Common myeloid progenitor, CD34-positive (primary cell): ENCODE measurements around the gene KCNMA1.

ENCODE experiments used
- CTCF ChIA-PET: fragments of 350-600 bp; sonication (Branson Sonifier 250); formaldehyde crosslinking; loops from one replicate; lab custom pipeline; 2021; ENCODE audit warnings: antibody characterized with exemption; lab: Charles Lee
- POLR2A ChIA-PET: fragments of 350-600 bp; sonication (Branson Sonifier 250); formaldehyde crosslinking; loops from one replicate; lab custom pipeline; 2021; ENCODE audit warnings: antibody characterized with exemption; lab: Charles Lee
- DNase-seq, 3 donors: peaks; one replicate each; pipeline versions ENCODE4 v3.0.0 to v3.0.0-alpha.2; 2013
- H3K27ac ChIP-seq, 2 experiments: 1 replicate in 1 of 2; 2 replicates in 1 of 2; pipeline ENCODE4 v1.7.0; 2013; ENCODE audit warnings: inconsistent platforms in 2 of 2, low read length in 2 of 2, mild to moderate bottlenecking in 2 of 2, low read depth in 1 of 2, moderate library complexity in 1 of 2; ENCODE audit not compliant: severe bottlenecking in 2 of 2, insufficient read depth in 1 of 2, poor library complexity in 1 of 2
- H3K27me3 ChIP-seq, 5 experiments: replicated peaks in 2 of 5; 1 replicate in 3 of 5; 2 replicates in 2 of 5; pipeline versions ENCODE4 v1.6.1 to v1.7.0; 2013; ENCODE audit warnings: low read length in 4 of 5, mild to moderate bottlenecking in 2 of 5, moderate library complexity in 2 of 5, inconsistent platforms in 1 of 5; ENCODE audit not compliant: insufficient read depth in 5 of 5, control insufficient read depth in 4 of 5
- H3K36me3 ChIP-seq, 4 experiments: 1 replicate in 2 of 4; 2 replicates in 2 of 4; pipeline versions ENCODE4 v1.6.1 to v1.7.0; 2013; ENCODE audit warnings: low read length in 3 of 4, control low read depth in 1 of 4, mild to moderate bottlenecking in 1 of 4; ENCODE audit not compliant: control insufficient read depth in 4 of 4, insufficient read depth in 4 of 4
- H3K4me1 ChIP-seq, 4 experiments: 1 replicate in 3 of 4; 2 replicates in 1 of 4; pipeline versions ENCODE4 v1.6.1 to v1.7.1; 2013; ENCODE audit warnings: low read length in 3 of 4, mild to moderate bottlenecking in 3 of 4, control low read depth in 1 of 4, inconsistent platforms in 1 of 4, moderate library complexity in 1 of 4; ENCODE audit not compliant: control insufficient read depth in 4 of 4, insufficient read depth in 4 of 4; ENCODE audit errors: control extremely low read depth in 1 of 4
- H3K4me3 ChIP-seq, 7 experiments: 1 replicate in 4 of 7; 2 replicates in 3 of 7; pipeline versions ENCODE4 v1.5.1 to v1.7.0; 2013; ENCODE audit warnings: mild to moderate bottlenecking in 7 of 7, low read length in 6 of 7, moderate library complexity in 6 of 7, inconsistent platforms in 2 of 7, low read depth in 2 of 7, control low read depth in 1 of 7; ENCODE audit not compliant: insufficient read depth in 4 of 7, control insufficient read depth in 1 of 7; ENCODE audit errors: extremely low read depth in 1 of 7
- H3K9me3 ChIP-seq, 5 experiments: 1 replicate in 4 of 5; 2 replicates in 1 of 5; pipeline versions ENCODE4 v1.6.1 to v1.7.1; 2013; ENCODE audit warnings: low read length in 4 of 5, mild to moderate bottlenecking in 2 of 5, inconsistent platforms in 1 of 5, low read depth in 1 of 5, moderate library complexity in 1 of 5; ENCODE audit not compliant: control insufficient read depth in 4 of 5, insufficient read depth in 2 of 5; ENCODE audit errors: control extremely low read depth in 1 of 5
- WGBS: methylation state at CpG from one replicate; pipeline ENCODE4 v1.1.5; 2013; ENCODE audit not compliant: insufficient coverage; 5-methylcytosine and 5-hydroxymethylcytosine counted together

The KCNMA1 gene

GRCh38 chr10:76882245-76882644, 755.4 kb downstream of the KCNMA1 start:
- Histone ChIP-seq H3K27me3 (no peaks in the 10 kb centered on the region), H3K27ac (no peak overlapping the region), H3K4me1 (peaks cover 13 to 28% (median 17%) of the 10 kb centered on the region in 4 experiments), H3K9me3 (no peaks in the 10 kb centered on the region), H3K4me3 (peak overlapping the region in 3 of 7 experiments; percentile 21 to 40 (median 25)), H3K36me3 (no peaks in the 10 kb centered on the region)
- ChIA-PET CTCF (no interaction called here), POLR2A (no interaction called here)
- WGBS, result 0% methylated on average over 2 of the region's 6 CpGs
- DNase-seq, result peak; percentile 30 to 78 (median 67)

GRCh38 chr10:76881477-76882220, 756.0 kb downstream of the KCNMA1 start:
- peak overlapping the region in 2 of 7 experiments; percentile 25 to 40 for H3K4me3 ChIP-seq
- no peaks in the 10 kb centered on the region for H3K27me3 ChIP-seq
- peaks cover 13 to 28% (median 17%) of the 10 kb centered on the region in 4 experiments for H3K4me1 ChIP-seq
- ChIA-PET CTCF (no interaction called here), POLR2A (no interaction called here)
- DNase-seq, result peak in 1 of 3 donors; percentile 11
- H3K9me3 ChIP-seq, result no peaks in the 10 kb centered on the region
- no peak overlapping the region for H3K27ac ChIP-seq
- 93% methylated on average over 2 of the region's 3 CpGs for WGBS
- no peaks in the 10 kb centered on the region for H3K36me3 ChIP-seq

- no peak overlapping the region for H3K4me3 ChIP-seq
- WGBS, result 100% methylated on average over 1 of the region's 4 CpGs
- H3K9me3 ChIP-seq, result no peaks in the 10 kb centered on the region
- ChIA-PET CTCF (no interaction called here), POLR2A (no interaction called here)
- no peak overlapping the region for H3K27ac ChIP-seq
- H3K36me3 ChIP-seq, result no peaks in the 10 kb centered on the region
- no peaks in the 10 kb centered on the region for H3K27me3 ChIP-seq
- peaks cover 13 to 28% (median 17%) of the 10 kb centered on the region in 4 experiments for H3K4me1 ChIP-seq
- no peak for DNase-seq
Measured at GRCh38 chr10:76880931-76881330, 756.7 kb downstream of the KCNMA1 start.

GRCh38 chr10:76879116-76879913, 758.3 kb downstream of the KCNMA1 start:
- no peaks in the 10 kb centered on the region for H3K27me3 ChIP-seq
- H3K27ac ChIP-seq, result no peak overlapping the region
- no peak for DNase-seq
- no peaks in the 10 kb centered on the region for H3K36me3 ChIP-seq
- ChIA-PET CTCF (interaction anchor here (0.7 kb wide), 1 partner anchor 93 kb away, joined by 3 read pairs; no protein-coding TSS in a partner anchor), POLR2A (interaction anchor here (0.6 kb wide), 1 partner anchor 44 kb away, joined by 3 read pairs; no protein-coding TSS in a partner anchor)
- peaks cover 13 to 28% (median 17%) of the 10 kb centered on the region in 4 experiments for H3K4me1 ChIP-seq
- no peak overlapping the region for H3K4me3 ChIP-seq
- H3K9me3 ChIP-seq, result no peaks in the 10 kb centered on the region
- WGBS, result 86% methylated on average over 6 of the region's 9 CpGs

GRCh38 chr10:76878514-76878913, 759.1 kb downstream of the KCNMA1 start:
- no CpG with 5 or more reads among the region's 3 CpGs for WGBS
- Histone ChIP-seq H3K27me3 (no peaks in the 10 kb centered on the region), H3K4me1 (peaks cover 13 to 23% (median 17%) of the 10 kb centered on the region in 4 experiments), H3K4me3 (no peak overlapping the region), H3K36me3 (no peaks in the 10 kb centered on the region), H3K27ac (no peak overlapping the region), H3K9me3 (no peaks in the 10 kb centered on the region)
- ChIA-PET POLR2A (interaction anchor here (0.6 kb wide), 1 partner anchor 45 kb away, joined by 3 read pairs; no protein-coding TSS in a partner anchor), CTCF (no interaction called here)
- DNase-seq, result no peak

GRCh38 chr10:76874896-76875295, 762.7 kb downstream of the KCNMA1 start:
- no peak overlapping the region for H3K27ac ChIP-seq
- no peak overlapping the region for H3K4me3 ChIP-seq
- no peaks in the 10 kb centered on the region for H3K27me3 ChIP-seq
- H3K4me1 ChIP-seq, result no peaks in the 10 kb centered on the region
- POLR2A ChIA-PET, result interaction anchor here (0.6 kb wide), 1 partner anchor 1797 kb away, joined by 3 read pairs; no protein-coding TSS in a partner anchor
- no peaks in the 10 kb centered on the region for H3K9me3 ChIP-seq
- 100% methylated on average over 1 of the region's 3 CpGs for WGBS
- DNase-seq, result no peak
- no peaks in the 10 kb centered on the region for H3K36me3 ChIP-seq
- CTCF ChIA-PET, result no interaction called here

- Histone ChIP-seq H3K9me3 (no peaks in the 10 kb centered on the region), H3K4me1 (no peaks in the 10 kb centered on the region), H3K27ac (no peak overlapping the region), H3K36me3 (no peaks in the 10 kb centered on the region), H3K27me3 (no peaks in the 10 kb centered on the region), H3K4me3 (no peak overlapping the region)
- CTCF ChIA-PET, result no interaction called here
- WGBS, result 100% methylated on average over 1 of the region's 1 CpG
- POLR2A ChIA-PET, result no interaction called here
- no peak for DNase-seq
Measured at GRCh38 chr10:76874176-76874575, 763.4 kb downstream of the KCNMA1 start.
